GM12878 (cell line): ENCODE results near the gene NDUFC1. TPM values are rescaled to one million over a fixed set of nuclear protein-coding genes. Genes with fewer than 3 reads are reported as not detected.

Experiments used
- BHLHE40 ChIP-seq, 2 experiments: fragments of 450-650 bp in 1 of 2; IDR thresholded peaks; 2 replicates each; pipeline ENCODE4 v1.6.1; 2011 to 2017; ENCODE audit warnings: low read depth in 2 of 2, borderline replicate concordance in 1 of 2, improper control_type of control experiment in 1 of 2, low read length in 1 of 2, mild to moderate bottlenecking in 1 of 2
- CEBPB ChIP-seq, 2 experiments: fragments of 150-350 bp in 1 of 2; IDR thresholded peaks; 2 replicates each; pipeline ENCODE4 v1.6.1; 2012 to 2014; ENCODE audit warnings: low read depth in 2 of 2, low read length in 2 of 2, borderline replicate concordance in 1 of 2, inconsistent platforms in 1 of 2
- CHD2 ChIP-seq: IDR thresholded peaks from 2 replicates; pipeline ENCODE4 v1.6.1; 2011; ENCODE audit warnings: low read depth, low read length, improper control_type of control experiment, borderline replicate concordance
- DPF2 ChIP-seq: fragments of 450-650 bp; IDR thresholded peaks from 2 replicates; pipeline ENCODE4 v1.6.1; 2017; ENCODE audit warnings: mild to moderate bottlenecking
- ETV6 ChIP-seq, 2 experiments: fragments of 450-650 bp in 1 of 2; IDR thresholded peaks in 1 of 2; conservative IDR thresholded peaks in 1 of 2; 2 replicates each; pipeline ENCODE4 v1.6.1; 2014; ENCODE audit warnings: antibody characterized with exemption in 1 of 2, borderline replicate concordance in 1 of 2, low read depth in 1 of 2, mild to moderate bottlenecking in 1 of 2, moderate library complexity in 1 of 2
- EZH2 ChIP-seq: IDR thresholded peaks from 2 replicates; pipeline ENCODE4 v1.6.1; 2012; ENCODE audit warnings: low read depth, mild to moderate bottlenecking, control low read depth, inconsistent platforms, low read length, borderline replicate concordance; ENCODE audit not compliant: control insufficient read depth
- GABPA ChIP-seq: IDR thresholded peaks from 2 replicates; pipeline ENCODE4 v1.6.1; 2014; ENCODE audit warnings: antibody characterized with exemption, low read depth, mild to moderate bottlenecking, inconsistent platforms
- GATAD2B ChIP-seq: fragments of 450-650 bp; conservative IDR thresholded peaks from 2 replicates; pipeline ENCODE4 v1.6.1; 2017; ENCODE audit warnings: low read depth, mild to moderate bottlenecking, moderate library complexity
- HDGF ChIP-seq: fragments of 450-650 bp; IDR thresholded peaks from 2 replicates; pipeline ENCODE4 v1.6.1; 2016; ENCODE audit warnings: antibody characterized with exemption
- JUNB ChIP-seq: IDR thresholded peaks from 2 replicates; pipeline ENCODE4 v1.6.1; 2016; ENCODE audit warnings: antibody characterized with exemption, mild to moderate bottlenecking
- MTA3 ChIP-seq: IDR thresholded peaks from 2 replicates; pipeline ENCODE4 v1.6.1; 2012; ENCODE audit warnings: low read length, inconsistent platforms, borderline replicate concordance
- NRF1 ChIP-seq: conservative IDR thresholded peaks from 2 replicates; pipeline ENCODE4 v1.6.1; 2011; ENCODE audit warnings: mild to moderate bottlenecking, low read depth, low read length, improper control_type of control experiment
- PKNOX1 ChIP-seq: fragments of 450-650 bp; IDR thresholded peaks from 2 replicates; pipeline ENCODE4 v1.6.1; 2016; ENCODE audit warnings: mild to moderate bottlenecking
- POLR2AphosphoS2 ChIP-seq: IDR thresholded peaks from 2 replicates; pipeline ENCODE4 v1.6.1; 2011; ENCODE audit warnings: low read depth, mild to moderate bottlenecking, low read length, improper control_type of control experiment, moderate library complexity
- POLR2AphosphoS5 ChIP-seq: IDR thresholded peaks from 2 replicates; pipeline ENCODE4 v1.6.1; 2011; ENCODE audit warnings: mild to moderate bottlenecking, low read length, inconsistent platforms
- RELA ChIP-seq: fragments of 450-650 bp; IDR thresholded peaks from 2 replicates; pipeline ENCODE4 v1.8.0; 2014; ENCODE audit warnings: borderline replicate concordance; ENCODE audit not compliant: partially characterized antibody
- RFX5 ChIP-seq: IDR thresholded peaks from 2 replicates; pipeline ENCODE4 v1.6.1; 2011; ENCODE audit warnings: low read depth, low read length, improper control_type of control experiment
- SIN3A ChIP-seq: IDR thresholded peaks from 2 replicates; pipeline ENCODE4 v1.6.1; 2012; ENCODE audit warnings: low read depth, low read length, improper control_type of control experiment
- SKIL ChIP-seq: fragments of 450-650 bp; IDR thresholded peaks from 2 replicates; pipeline ENCODE4 v1.6.1; 2017; ENCODE audit warnings: mild to moderate bottlenecking, low read depth, inconsistent platforms; ENCODE audit not compliant: poor library complexity, severe bottlenecking
- SMAD5 ChIP-seq: IDR thresholded peaks from 2 replicates; pipeline ENCODE4 v1.6.1; 2016; ENCODE audit warnings: antibody characterized with exemption, low read depth
- SRF ChIP-seq, 2 experiments: IDR thresholded peaks; 2 replicates each; pipeline ENCODE4 v1.6.1; 2011; ENCODE audit warnings: low read depth in 2 of 2, low read length in 2 of 2, mild to moderate bottlenecking in 1 of 2, moderate library complexity in 1 of 2
- SUZ12 ChIP-seq: fragments of 200-600 bp; sonication (generic); IDR thresholded peaks from one replicate; pipeline ENCODE4 v1.6.1; 2018; ENCODE audit warnings: antibody characterized with exemption, mild to moderate bottlenecking; ENCODE audit not compliant: unreplicated experiment
- TARDBP ChIP-seq: IDR thresholded peaks from 2 replicates; pipeline ENCODE4 v1.6.1; 2016; ENCODE audit warnings: borderline replicate concordance
- WRNIP1 ChIP-seq: IDR thresholded peaks from 2 replicates; pipeline ENCODE4 v1.6.1; 2011; ENCODE audit warnings: low read depth, low read length, improper control_type of control experiment, borderline replicate concordance
- ZBTB40 ChIP-seq: fragments of 450-650 bp; IDR thresholded peaks from 2 replicates; pipeline ENCODE4 v1.6.1; 2016; ENCODE audit warnings: mild to moderate bottlenecking, moderate library complexity, borderline replicate concordance
- ZNF217 ChIP-seq: fragments of 450-650 bp; IDR thresholded peaks from 2 replicates; pipeline ENCODE4 v1.6.1; 2017; ENCODE audit warnings: antibody characterized with exemption, mild to moderate bottlenecking
- polyA plus RNA-seq, 11 experiments: library from polyadenylated mRNA; depleted of rRNA in 4 of 11; unstranded in 6 of 11; stranded (reverse) in 5 of 11; fragments of >200 nt; fragmentation: Nextera tagmentation in 4 of 11; fragmentation: Illumina TruSeq in 1 of 11; extraction: Ambion mirVana in 4 of 11; extraction: Trizol in 1 of 11; gene quantifications; 1 replicate in 1 of 11; 2 replicates in 10 of 11; pipeline versions ENCODE4 v1.2.1 to v1.2.3, GENCODE V29; 2011 to 2016; ENCODE audit warnings: inconsistent platforms in 2 of 11, missing spikeins in 2 of 11, low read depth in 1 of 11
- total RNA-seq, 4 experiments: library from RNA; depleted of rRNA in 3 of 4; stranded (reverse); fragments of >200 nt in 3 of 4; fragmentation: Illumina TruSeq in 1 of 4; extraction: Trizol in 1 of 4; gene quantifications; 2 replicates each; pipeline versions ENCODE4 v1.2.1 to v1.2.3, GENCODE V29; 2013 to 2021

NDUFC1 gene
- total and polyA plus RNA-seq, 10 of the 15 experiments (the other 5 are each of a cell fraction or from before 2014, with no cell fraction given), result 25.5 to 242 (median 68.9) TPM

GRCh38 chr4:139297001-139297410, 5.3 kb downstream of the NDUFC1 start (continued):
- TF ChIP-seq PKNOX1 (no peak), SIN3A (no peak), DPF2 (no peak), CHD2 (no peak), BHLHE40 (IDR thresholded peaks at IDR 0.05; ENCODE audit: borderline replicate concordance in 1 of 2, low read depth in 2 of 2, low read length in 1 of 2) (no peak), CEBPB (IDR thresholded peaks at IDR 0.05; ENCODE audit: borderline replicate concordance in 1 of 2, low read depth in 2 of 2, low read length in 2 of 2) (no peak), HDGF (no peak), TARDBP (no peak), EZH2 (no peak), ETV6 (conservative IDR thresholded peaks at IDR 0.05 in 1 of 2, IDR thresholded peaks at IDR 0.05 in 1 of 2; ENCODE audit: borderline replicate concordance in 1 of 2, low read depth in 1 of 2) (no peak), SKIL (no peak), NRF1 (no peak), JUNB (peak; percentile 87), ZBTB40 (no peak), WRNIP1 (no peak), SUZ12 (no peak), SMAD5 (no peak), POLR2AphosphoS5 (no peak), RELA (no peak), GATAD2B (no peak), GABPA (no peak), ZNF217 (no peak), POLR2AphosphoS2 (no peak), MTA3 (peak; percentile 75; the same call in 1 of the 2 replicates), SRF (IDR thresholded peaks at IDR 0.05; ENCODE audit: low read depth in 2 of 2, low read length in 2 of 2) (no peak), RFX5 (no peak)
